ENCODE measurements around the gene PLXND1. TPM values are rescaled to one million over a fixed set of nuclear protein-coding genes. Genes with fewer than 3 reads are reported as not detected.

PLXND1 gene
- polyA plus RNA-seq, 6 donors from 2014 or later: 0.11 to 0.32 TPM; not detected in 4

GRCh38 chr3:129540776-129541516 is 65.5 kb downstream of the PLXND1 start:
- no peak overlapping the region for H3K27ac Mint-ChIP-seq
- no peaks in the 10 kb centered on the region for H3K36me3 Mint-ChIP-seq
- H3K4me3 Mint-ChIP-seq: no peak overlapping the region
- DNase-seq (no peak), ATAC-seq (ENCODE audit: low read depth in 2 of 2) (no peak)
- H3K9me3 Mint-ChIP-seq: no peaks in the 10 kb centered on the region
- peaks cover 0 to 4% (median 0%) of the 10 kb centered on the region in 3 donors for H3K4me1 Mint-ChIP-seq
- H3K27me3 Mint-ChIP-seq: no peaks in the 10 kb centered on the region

GRCh38 chr3:129539206-129539605 is 67.3 kb downstream of the PLXND1 start:
- peak overlapping the region in 1 of 6 donors; percentile 62 for H3K27ac Mint-ChIP-seq
- no peaks in the 10 kb centered on the region for H3K27me3 Mint-ChIP-seq
- DNase-seq (no peak), ATAC-seq (ENCODE audit: low read depth in 2 of 2) (no peak)
- peaks cover 0 to 4% (median 0%) of the 10 kb centered on the region in 3 donors for H3K4me1 Mint-ChIP-seq
- no peak overlapping the region for H3K4me3 Mint-ChIP-seq
- H3K36me3 Mint-ChIP-seq: no peaks in the 10 kb centered on the region
- H3K9me3 Mint-ChIP-seq: no peaks in the 10 kb centered on the region

GRCh38 chr3:129536804-129537203 is 69.7 kb downstream of the PLXND1 start:
- no peak overlapping the region for H3K4me3 Mint-ChIP-seq
- H3K27me3 Mint-ChIP-seq: peaks cover 0 to 8% (median 0%) of the 10 kb centered on the region in 3 donors
- no peaks in the 10 kb centered on the region for H3K4me1 Mint-ChIP-seq
- DNase-seq (no peak), ATAC-seq (ENCODE audit: low read depth in 2 of 2) (no peak)
- no peaks in the 10 kb centered on the region for H3K36me3 Mint-ChIP-seq
- no peaks in the 10 kb centered on the region for H3K9me3 Mint-ChIP-seq
- H3K27ac Mint-ChIP-seq: peak overlapping the region in 1 of 6 donors; percentile 15

- H3K36me3 Mint-ChIP-seq: no peaks in the 10 kb centered on the region
- H3K4me1 Mint-ChIP-seq: no peaks in the 10 kb centered on the region
- ATAC-seq (ENCODE audit: low read depth in 2 of 2) (no peak), DNase-seq (no peak)
- H3K4me3 Mint-ChIP-seq: no peak overlapping the region
- peaks cover 0 to 9% (median 0%) of the 10 kb centered on the region in 3 donors for H3K27me3 Mint-ChIP-seq
- H3K27ac Mint-ChIP-seq: peak overlapping the region in 2 of 6 donors; percentile 33 to 76
- no peaks in the 10 kb centered on the region for H3K9me3 Mint-ChIP-seq
These were observed 70.2 kb downstream of the PLXND1 start for GRCh38 chr3:129536374-129536667.

- Mint-ChIP-seq H3K4me3 (no peak overlapping the region), H3K27ac (no peak overlapping the region), H3K36me3 (no peaks in the 10 kb centered on the region), H3K9me3 (no peaks in the 10 kb centered on the region), H3K27me3 (peaks cover 0 to 9% (median 0%) of the 10 kb centered on the region in 3 donors), H3K4me1 (no peaks in the 10 kb centered on the region)
- DNase-seq: no peak
- ATAC-seq (ENCODE audit: low read depth in 2 of 2): no peak
These were observed 71.4 kb downstream of the PLXND1 start for GRCh38 chr3:129535075-129535474.

GRCh38 chr3:129534428-129535027 is 71.9 kb downstream of the PLXND1 start:
- peaks cover 0 to 9% (median 0%) of the 10 kb centered on the region in 3 donors for H3K27me3 Mint-ChIP-seq
- DNase-seq (no peak), ATAC-seq (ENCODE audit: low read depth in 2 of 2) (no peak)
- H3K4me3 Mint-ChIP-seq: no peak overlapping the region
- H3K9me3 Mint-ChIP-seq: no peaks in the 10 kb centered on the region
- no peak overlapping the region for H3K27ac Mint-ChIP-seq
- H3K4me1 Mint-ChIP-seq: no peaks in the 10 kb centered on the region
- no peaks in the 10 kb centered on the region for H3K36me3 Mint-ChIP-seq

- Mint-ChIP-seq H3K4me3 (no peak overlapping the region), H3K36me3 (no peaks in the 10 kb centered on the region), H3K27me3 (peaks cover 0 to 9% (median 0%) of the 10 kb centered on the region in 3 donors), H3K9me3 (no peaks in the 10 kb centered on the region), H3K27ac (no peak overlapping the region), H3K4me1 (no peaks in the 10 kb centered on the region)
- DNase-seq: no peak
- ATAC-seq (ENCODE audit: low read depth in 2 of 2): no peak
These were observed 73.1 kb downstream of the PLXND1 start for GRCh38 chr3:129533406-129533805.

GRCh38 chr3:129532261-129532660 is 74.2 kb downstream of the PLXND1 start:
- ATAC-seq (ENCODE audit: low read depth in 2 of 2): no peak
- DNase-seq: no peak
- no peaks in the 10 kb centered on the region for H3K36me3 Mint-ChIP-seq
- H3K4me1 Mint-ChIP-seq: peaks cover 0 to 7% (median 6%) of the 10 kb centered on the region in 3 donors
- peaks cover 0 to 9% (median 0%) of the 10 kb centered on the region in 3 donors for H3K27me3 Mint-ChIP-seq
- H3K27ac Mint-ChIP-seq: no peak overlapping the region
- H3K9me3 Mint-ChIP-seq: no peaks in the 10 kb centered on the region
- no peak overlapping the region for H3K4me3 Mint-ChIP-seq

GRCh38 chr3:129531699-129532098 is 74.8 kb downstream of the PLXND1 start:
- Mint-ChIP-seq H3K9me3 (no peaks in the 10 kb centered on the region), H3K27me3 (peaks cover 0 to 9% (median 0%) of the 10 kb centered on the region in 3 donors), H3K27ac (no peak overlapping the region), H3K36me3 (no peaks in the 10 kb centered on the region), H3K4me3 (no peak overlapping the region), H3K4me1 (peaks cover 4 to 10% (median 8%) of the 10 kb centered on the region in 3 donors)
- ATAC-seq (ENCODE audit: low read depth in 2 of 2) (no peak), DNase-seq (no peak)

GRCh38 chr3:129530821-129531220 is 75.7 kb downstream of the PLXND1 start:
- no peak overlapping the region for H3K4me3 Mint-ChIP-seq
- no peak for DNase-seq
- no peak overlapping the region for H3K27ac Mint-ChIP-seq
- H3K9me3 Mint-ChIP-seq: no peaks in the 10 kb centered on the region
- peaks cover 12 to 16% (median 14%) of the 10 kb centered on the region in 3 donors for H3K4me1 Mint-ChIP-seq
- no peak for ATAC-seq (ENCODE audit: low read depth in 2 of 2)
- H3K27me3 Mint-ChIP-seq: peaks cover 0 to 9% (median 0%) of the 10 kb centered on the region in 3 donors
- no peaks in the 10 kb centered on the region for H3K36me3 Mint-ChIP-seq

- peaks cover 0 to 9% (median 0%) of the 10 kb centered on the region in 3 donors for H3K27me3 Mint-ChIP-seq
These were observed 76.2 kb downstream of the PLXND1 start for GRCh38 chr3:129530251-129530791.

GRCh38 chr3:129529436-129530210 is 76.9 kb downstream of the PLXND1 start:
- no peak overlapping the region for H3K4me3 Mint-ChIP-seq

More at GRCh38 chr3:129530251-129530791, 76.2 kb downstream of the PLXND1 start:
- no peak for ATAC-seq (ENCODE audit: low read depth in 2 of 2)
- peaks cover 14 to 17% (median 16%) of the 10 kb centered on the region in 3 donors for H3K4me1 Mint-ChIP-seq
- H3K36me3 Mint-ChIP-seq: no peaks in the 10 kb centered on the region
- no peak overlapping the region for H3K4me3 Mint-ChIP-seq
- no peak for DNase-seq
- H3K27ac Mint-ChIP-seq: peak overlapping the region in 2 of 6 donors; percentile 17 to 77
- H3K9me3 Mint-ChIP-seq: no peaks in the 10 kb centered on the region

GRCh38 chr3:129528589-129529100 is 77.8 kb downstream of the PLXND1 start, which contains the start of gene RHO:
Gene RHO, plus strand, starts transcription at chr3:129528639. Its CDS starts 95 bp downstream, at chr3:129528734.
- DNase-seq (no peak), ATAC-seq (ENCODE audit: low read depth in 2 of 2) (no peak)
- Mint-ChIP-seq H3K4me1 (peaks cover 14 to 21% (median 16%) of the 10 kb centered on the region in 3 donors), H3K9me3 (no peaks in the 10 kb centered on the region), H3K36me3 (no peaks in the 10 kb centered on the region), H3K4me3 (peak within 1 kb of the TSS in 1 of 8 donors; percentile 44), H3K27me3 (peaks cover 0 to 9% (median 0%) of the 10 kb centered on the region in 3 donors), H3K27ac (peak within 1 kb of the TSS in 3 of 6 donors; percentile 60 to 82 (median 78))

More at GRCh38 chr3:129529436-129530210, 76.9 kb downstream of the PLXND1 start:
- Mint-ChIP-seq H3K36me3 (no peaks in the 10 kb centered on the region), H3K4me1 (peaks cover 14 to 21% (median 16%) of the 10 kb centered on the region in 3 donors), H3K27me3 (peaks cover 0 to 9% (median 0%) of the 10 kb centered on the region in 3 donors), H3K9me3 (no peaks in the 10 kb centered on the region), H3K27ac (peak overlapping the region in 2 of 6 donors; percentile 13 to 77)
- no peak for DNase-seq
- no peak for ATAC-seq (ENCODE audit: low read depth in 2 of 2)
